ENCODE results near the gene CCDC177. TPM values are rescaled to one million over a fixed set of nuclear protein-coding genes. Genes with fewer than 3 reads are reported as not detected.
A peak's percentile ranks its signal among the peaks of the same experiment; 100 is the strongest.

Gene CCDC177
- total RNA-seq, 1 donor from 2014 or later: 0.13 TPM

DNA sequence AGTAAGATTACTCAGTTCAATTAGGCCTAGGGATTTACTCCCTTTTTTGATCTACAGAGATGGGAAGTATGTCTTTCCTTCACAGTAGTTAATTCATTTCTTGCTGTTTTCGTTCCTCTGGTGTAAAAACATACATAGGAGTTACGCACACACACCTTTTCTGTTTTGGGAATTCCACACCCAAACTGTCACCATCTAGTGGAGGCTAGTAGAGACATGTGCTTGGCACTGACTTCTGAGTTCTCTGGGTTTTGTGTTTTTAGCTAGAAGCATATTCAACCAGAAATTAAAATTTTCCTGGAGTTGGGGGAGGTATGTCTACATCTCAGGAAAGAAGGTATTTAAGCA is 38.1 kb upstream of the CCDC177 start:
- no peak for DNase-seq (ENCODE audit: low read depth)
- Histone ChIP-seq H3K4me3 (ENCODE audit: low read depth, low read length) (peak overlapping the region; percentile 84), H3K36me3 (ENCODE audit: control insufficient read depth, insufficient read depth, low read length) (no peaks in the 10 kb centered on the region), H3K27me3 (ENCODE audit: control insufficient read depth, insufficient read depth, low read length) (no peaks in the 10 kb centered on the region)
- TF ChIP-seq, protein P1, sequence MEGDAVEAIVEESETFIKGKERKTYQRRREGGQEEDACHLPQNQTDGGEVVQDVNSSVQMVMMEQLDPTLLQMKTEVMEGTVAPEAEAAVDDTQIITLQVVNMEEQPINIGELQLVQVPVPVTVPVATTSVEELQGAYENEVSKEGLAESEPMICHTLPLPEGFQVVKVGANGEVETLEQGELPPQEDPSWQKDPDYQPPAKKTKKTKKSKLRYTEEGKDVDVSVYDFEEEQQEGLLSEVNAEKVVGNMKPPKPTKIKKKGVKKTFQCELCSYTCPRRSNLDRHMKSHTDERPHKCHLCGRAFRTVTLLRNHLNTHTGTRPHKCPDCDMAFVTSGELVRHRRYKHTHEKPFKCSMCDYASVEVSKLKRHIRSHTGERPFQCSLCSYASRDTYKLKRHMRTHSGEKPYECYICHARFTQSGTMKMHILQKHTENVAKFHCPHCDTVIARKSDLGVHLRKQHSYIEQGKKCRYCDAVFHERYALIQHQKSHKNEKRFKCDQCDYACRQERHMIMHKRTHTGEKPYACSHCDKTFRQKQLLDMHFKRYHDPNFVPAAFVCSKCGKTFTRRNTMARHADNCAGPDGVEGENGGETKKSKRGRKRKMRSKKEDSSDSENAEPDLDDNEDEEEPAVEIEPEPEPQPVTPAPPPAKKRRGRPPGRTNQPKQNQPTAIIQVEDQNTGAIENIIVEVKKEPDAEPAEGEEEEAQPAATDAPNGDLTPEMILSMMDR (IDR thresholded peaks at IDR 0.05; ENCODE audit: insufficient read depth, low read length, poor library complexity, severe bottlenecking): peak; percentile 8

GRCh38 chr14:69612014-69612782 is 37.5 kb upstream of the CCDC177 start:
- peak overlapping the region; percentile 84 for H3K4me3 ChIP-seq (ENCODE audit: low read depth, low read length)
- TF ChIP-seq, protein P1 (IDR thresholded peaks at IDR 0.05; ENCODE audit: insufficient read depth, low read length, poor library complexity, severe bottlenecking): no peak
- H3K36me3 ChIP-seq (ENCODE audit: control insufficient read depth, insufficient read depth, low read length): no peaks in the 10 kb centered on the region
- H3K27me3 ChIP-seq (ENCODE audit: control insufficient read depth, insufficient read depth, low read length): no peaks in the 10 kb centered on the region
- DNase-seq (ENCODE audit: low read depth): no peak

DNA sequence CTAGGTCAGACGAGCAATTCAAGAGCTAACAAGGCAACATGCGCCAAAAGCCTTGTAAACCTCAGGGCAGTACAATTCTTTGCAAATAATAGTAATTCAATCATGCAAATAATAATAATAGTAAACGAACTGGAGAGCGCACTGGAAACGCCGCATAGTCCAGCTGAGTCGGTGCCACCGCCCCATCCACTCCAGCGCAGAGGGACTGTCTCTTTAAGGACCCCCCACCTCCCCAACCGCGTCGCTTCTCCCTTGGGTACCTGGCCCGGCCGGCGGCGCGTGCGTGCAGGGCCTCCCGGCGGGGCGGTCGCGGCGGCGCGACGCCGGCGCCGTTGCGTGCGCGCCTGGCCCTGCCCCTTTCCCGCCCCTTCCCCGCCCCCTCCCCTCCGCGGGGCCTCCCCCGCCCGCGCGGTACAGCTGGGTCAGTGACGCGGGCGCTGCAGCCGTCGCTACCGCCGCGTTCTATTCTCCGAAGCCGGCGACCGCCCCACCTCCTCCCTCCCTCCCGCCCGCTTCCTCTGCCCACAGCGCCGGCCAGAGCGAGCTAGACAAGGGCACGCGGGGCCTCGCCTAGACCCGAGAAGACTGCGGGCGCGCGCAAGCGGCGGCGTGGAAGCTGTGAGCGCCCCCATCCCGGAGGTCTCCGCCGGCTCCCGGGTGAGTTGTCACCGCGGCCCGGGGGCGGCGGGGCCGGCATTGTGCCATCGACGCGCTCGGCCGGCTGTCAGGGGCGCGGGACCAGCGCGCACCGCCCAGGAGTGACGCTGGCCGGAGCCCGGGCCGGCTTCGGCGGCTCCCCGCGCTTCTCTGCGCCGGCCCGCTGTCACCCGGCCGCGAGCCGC is 36.7 kb upstream of the CCDC177 start, which contains the start of gene SUSD6:
Gene SUSD6 (plus strand): TSS at position 425 of the 842 bp plus-strand sequence. CDS start 46,997 bp downstream, outside the sequence.
- no peaks in the 10 kb centered on the region for H3K36me3 ChIP-seq (ENCODE audit: control insufficient read depth, insufficient read depth, low read length)
- peak; percentile 47 for DNase-seq (ENCODE audit: low read depth)
- no peaks in the 10 kb centered on the region for H3K27me3 ChIP-seq (ENCODE audit: control insufficient read depth, insufficient read depth, low read length)
- H3K4me3 ChIP-seq (ENCODE audit: low read depth, low read length): peak within 1 kb of the TSS; percentile 84
- TF ChIP-seq, protein P1 (IDR thresholded peaks at IDR 0.05; ENCODE audit: insufficient read depth, low read length, poor library complexity, severe bottlenecking): no peak

GRCh38 chr14:69610874-69611171 is 36.2 kb upstream of the CCDC177 start:
- TF ChIP-seq, protein P1 (IDR thresholded peaks at IDR 0.05; ENCODE audit: insufficient read depth, low read length, poor library complexity, severe bottlenecking): no peak
- no peak for DNase-seq (ENCODE audit: low read depth)
- H3K4me3 ChIP-seq (ENCODE audit: low read depth, low read length): peak overlapping the region; percentile 56
- no peaks in the 10 kb centered on the region for H3K27me3 ChIP-seq (ENCODE audit: control insufficient read depth, insufficient read depth, low read length)
- no peaks in the 10 kb centered on the region for H3K36me3 ChIP-seq (ENCODE audit: control insufficient read depth, insufficient read depth, low read length)

DNA sequence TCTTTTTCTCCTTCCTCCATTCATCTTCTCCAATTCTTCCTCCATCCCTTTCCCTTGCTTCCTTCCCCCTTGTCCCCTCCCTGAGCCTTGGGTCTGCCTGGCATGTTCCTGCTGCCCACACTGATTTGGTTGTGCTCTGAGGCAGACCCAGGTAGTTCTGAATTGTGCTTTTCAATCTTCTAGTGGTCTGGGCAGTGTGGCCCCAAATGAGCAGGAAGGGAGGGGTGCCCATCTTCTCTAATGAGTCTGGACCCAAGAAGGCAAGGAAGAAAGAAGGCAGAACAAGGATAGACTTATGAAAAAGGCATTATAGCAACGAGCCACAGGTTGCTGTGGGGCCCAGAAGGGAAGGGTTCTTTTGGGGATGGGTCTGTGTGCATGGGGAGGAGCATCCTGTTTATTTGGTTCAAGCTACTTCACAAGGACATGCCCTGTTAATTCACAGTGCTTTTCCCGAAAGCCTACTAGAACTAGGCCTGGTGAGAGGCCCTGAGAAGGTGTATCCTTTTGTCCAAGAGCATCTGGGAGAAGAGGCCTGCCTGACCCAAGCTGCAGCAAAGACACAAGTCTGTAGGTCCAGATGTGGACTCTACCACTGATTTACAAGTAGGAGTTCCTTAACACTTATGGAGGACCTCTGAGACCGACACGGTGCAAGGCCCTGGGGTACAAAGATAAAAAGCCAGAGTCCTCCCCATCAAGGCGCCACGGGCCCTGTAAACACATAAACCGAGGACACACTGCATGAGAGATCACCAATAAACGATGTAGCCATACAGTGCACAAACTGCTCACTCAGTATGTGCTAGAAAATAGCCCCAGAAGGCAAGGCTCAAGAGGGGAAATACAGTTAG is 35.6 kb upstream of the CCDC177 start:
- Histone ChIP-seq H3K36me3 (ENCODE audit: control insufficient read depth, insufficient read depth, low read length) (no peaks in the 10 kb centered on the region), H3K4me3 (ENCODE audit: low read depth, low read length) (peak overlapping the region; percentile 56), H3K27me3 (ENCODE audit: control insufficient read depth, insufficient read depth, low read length) (no peaks in the 10 kb centered on the region)
- DNase-seq (ENCODE audit: low read depth): no peak
- TF ChIP-seq, protein P1 (IDR thresholded peaks at IDR 0.05; ENCODE audit: insufficient read depth, low read length, poor library complexity, severe bottlenecking): no peak
